Activated CD4-positive, alpha-beta T cell treated with anti-CD3 and anti-CD28 coated beads, Interleukin-2, Interleukin-4, amounts not matched to agents 100 ng/mL and 50 ng/mL, durations not matched to agents 16 hours and 8 hours (primary cell): ENCODE measurements around the gene GLO1.
"Not testable (repeated sequence)": the region's sequence is repeated elsewhere in the genome, so short reads cannot be mapped to it uniquely, and the experiment has no call there.

ENCODE experiments used
- DNase-seq: peaks from one replicate; pipeline ENCODE4 v3.0.0-alpha.2; 2020; ENCODE audit warnings: low spot score

The GLO1 gene

DNA sequence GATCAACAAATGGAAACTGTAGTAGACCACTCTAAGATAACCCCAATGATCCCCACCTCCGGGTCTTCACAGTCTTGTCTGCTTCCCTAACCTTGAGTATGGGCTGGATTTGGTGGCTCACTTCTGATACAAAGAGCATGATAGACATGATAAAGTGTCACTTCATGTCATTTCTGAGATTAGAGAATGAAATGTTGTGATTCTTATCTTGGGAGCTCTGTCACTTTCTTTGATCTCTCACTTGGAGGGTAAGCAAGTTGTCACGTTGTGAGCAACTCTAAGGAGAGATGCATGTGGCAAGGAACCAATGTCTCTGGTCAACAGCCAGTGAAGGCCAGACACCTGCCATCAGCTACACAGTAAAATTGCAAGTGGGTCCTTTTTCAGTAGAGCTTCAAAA lies 3.0 kb upstream of the GLO1 start:
- DNase-seq: no peak

DNA sequence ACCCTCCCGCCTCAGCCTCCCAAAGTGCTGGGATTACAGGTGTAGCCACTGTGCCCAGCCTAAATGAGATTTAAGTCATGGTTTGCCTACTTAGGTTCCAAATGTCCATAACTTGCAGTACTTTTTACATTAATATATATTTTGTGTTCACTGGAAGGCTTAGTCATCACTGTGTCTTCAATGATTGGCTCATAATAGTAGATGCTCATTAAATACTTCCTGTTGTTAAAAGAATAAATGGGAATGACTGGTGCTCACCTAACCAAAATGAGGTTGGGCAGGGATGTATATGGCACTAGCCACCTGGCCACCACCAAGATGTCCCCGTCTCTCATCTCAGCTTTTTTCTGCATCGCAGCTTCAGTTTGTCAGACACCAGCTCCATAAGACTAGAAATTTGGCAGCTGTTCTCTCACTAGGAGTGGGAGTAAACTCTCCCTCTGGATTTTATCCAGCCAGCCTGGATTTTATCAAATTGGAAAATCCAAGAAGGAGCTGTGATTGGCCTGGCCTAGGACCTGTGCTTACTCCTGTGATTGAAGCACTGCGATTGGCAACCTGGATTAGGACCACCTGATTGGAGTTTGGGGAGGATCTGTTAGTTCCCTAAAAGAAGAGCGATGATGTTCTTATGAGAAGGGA lies 1.1 kb upstream of the GLO1 start:
- DNase-seq: no peak

DNA sequence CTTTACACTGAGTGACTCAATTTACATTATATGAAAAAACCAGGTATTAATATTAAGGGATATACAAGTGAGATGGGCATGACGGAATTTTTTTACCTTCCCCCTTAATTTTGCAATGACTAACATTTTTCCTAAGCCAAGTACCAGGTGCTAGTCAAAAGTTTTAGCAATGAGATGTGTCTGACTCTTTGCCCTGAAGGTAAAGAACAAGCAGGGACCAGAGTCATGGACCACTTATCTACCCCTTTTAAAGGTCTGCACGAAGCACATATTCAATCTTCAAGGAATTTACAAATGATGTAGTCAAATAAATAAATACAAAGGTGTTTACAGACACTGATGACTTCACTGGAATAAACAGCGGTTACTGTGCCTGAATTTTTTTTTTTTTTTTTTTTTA lies 1.4 kb downstream of the GLO1 start:
- no peak for DNase-seq

DNA sequence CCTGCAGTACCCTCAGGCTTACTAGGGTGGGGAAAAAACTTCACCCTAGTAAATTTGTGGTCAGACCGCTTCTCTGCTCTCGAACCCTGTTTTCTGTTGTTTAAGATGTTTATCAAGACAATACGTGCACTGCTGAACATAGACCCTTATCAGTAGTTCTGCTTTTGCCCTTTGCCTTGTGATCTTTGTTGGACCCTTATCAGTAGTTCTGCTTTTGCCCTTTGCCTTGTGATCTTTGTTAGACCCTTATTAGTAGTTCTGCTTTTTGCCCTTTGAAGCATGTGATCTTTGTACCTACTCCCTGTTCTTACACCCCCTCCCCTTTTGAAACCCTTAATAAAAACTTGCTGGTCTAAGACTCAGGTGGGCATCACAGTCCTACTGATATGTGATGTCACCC lies 3.2 kb downstream of the GLO1 start:
- not testable (repeated sequence) for DNase-seq

DNA sequence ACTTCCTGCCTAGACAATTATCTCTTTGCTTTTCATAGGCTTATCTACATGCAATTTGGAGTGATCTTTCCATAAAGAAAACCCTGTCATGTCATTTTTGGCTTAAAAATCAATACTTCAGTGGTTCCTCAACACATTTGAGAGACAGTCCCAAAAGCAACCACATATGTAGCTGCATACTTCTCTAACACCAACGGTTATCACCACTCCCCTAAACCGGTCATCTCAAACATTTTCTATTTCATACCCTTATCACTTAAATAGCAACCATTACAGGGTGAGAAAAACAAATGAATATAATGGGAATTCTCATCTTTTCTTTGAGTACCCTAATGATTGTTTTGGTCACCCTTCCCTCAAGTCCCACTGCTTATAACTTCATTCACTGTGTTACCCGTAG lies 5.1 kb downstream of the GLO1 start:
- DNase-seq: no peak

DNA sequence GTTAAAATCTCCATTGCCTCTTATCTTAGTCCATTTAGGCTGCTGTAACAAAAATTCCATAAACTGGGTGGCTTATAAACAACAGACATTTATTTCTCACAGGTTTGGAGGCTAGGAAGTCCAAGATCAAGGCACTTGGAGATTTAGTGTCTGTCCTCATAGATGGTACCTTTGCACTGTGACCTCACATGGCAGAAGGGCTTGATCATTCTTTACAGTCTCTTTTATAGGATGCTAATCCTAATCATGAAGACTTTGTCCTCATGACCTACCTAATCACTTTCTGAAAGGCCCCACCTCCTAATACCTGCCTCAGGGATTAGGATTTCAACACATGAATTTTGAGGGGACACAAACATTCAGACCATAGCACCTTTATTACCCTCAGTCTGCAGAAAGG lies 6.6 kb downstream of the GLO1 start:
- DNase-seq: no peak

DNA sequence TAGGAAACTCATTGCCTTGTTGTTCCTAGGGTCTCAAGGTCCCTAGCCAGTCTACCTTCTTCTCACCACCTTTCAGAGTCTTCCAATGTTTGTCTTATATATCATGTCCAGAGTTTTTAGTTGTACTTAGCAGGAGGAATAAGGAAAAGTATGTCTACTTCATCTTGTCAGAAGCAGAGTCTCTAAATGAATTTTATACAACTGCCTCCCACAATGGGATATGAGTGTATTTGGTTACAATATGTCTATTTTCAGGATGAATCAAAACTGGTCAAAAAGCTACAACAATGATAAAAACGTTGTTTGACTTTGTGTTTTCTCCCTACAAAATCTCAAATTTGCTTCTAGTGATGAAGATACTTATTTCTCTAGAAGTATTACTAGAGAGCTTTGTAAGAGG lies 7.0 kb downstream of the GLO1 start:
- no peak for DNase-seq

DNA sequence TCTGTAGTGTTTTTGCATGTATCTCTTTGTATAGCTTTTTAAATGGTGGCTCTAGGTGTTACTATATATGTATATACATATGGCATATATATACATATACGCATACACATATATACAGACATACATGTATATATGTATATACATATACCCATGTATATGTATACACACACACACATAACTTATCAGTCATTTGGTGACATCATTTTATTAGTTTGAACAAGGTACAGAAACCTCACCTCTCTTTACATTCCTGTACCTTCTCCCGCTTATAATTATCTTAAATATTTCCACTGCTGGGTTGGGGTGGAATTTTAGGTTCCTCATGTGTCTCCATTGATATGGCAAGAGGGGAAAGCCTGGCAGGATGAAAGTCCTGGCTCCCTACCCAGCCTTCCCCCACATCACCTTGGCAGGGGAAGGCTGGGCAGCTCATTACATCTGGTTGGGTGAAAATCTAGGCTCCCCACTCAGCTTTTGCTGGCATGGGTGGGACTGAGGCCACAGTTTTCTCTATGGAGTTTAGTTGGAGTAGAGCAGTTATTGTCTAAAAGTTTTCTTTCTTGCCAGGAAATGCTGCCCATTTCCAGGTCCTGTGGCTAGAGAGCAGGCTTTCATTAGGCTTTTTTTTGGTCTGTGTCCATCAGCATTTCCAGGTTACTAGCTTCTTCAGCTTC lies 7.6 kb downstream of the GLO1 start:
- no peak for DNase-seq

DNA sequence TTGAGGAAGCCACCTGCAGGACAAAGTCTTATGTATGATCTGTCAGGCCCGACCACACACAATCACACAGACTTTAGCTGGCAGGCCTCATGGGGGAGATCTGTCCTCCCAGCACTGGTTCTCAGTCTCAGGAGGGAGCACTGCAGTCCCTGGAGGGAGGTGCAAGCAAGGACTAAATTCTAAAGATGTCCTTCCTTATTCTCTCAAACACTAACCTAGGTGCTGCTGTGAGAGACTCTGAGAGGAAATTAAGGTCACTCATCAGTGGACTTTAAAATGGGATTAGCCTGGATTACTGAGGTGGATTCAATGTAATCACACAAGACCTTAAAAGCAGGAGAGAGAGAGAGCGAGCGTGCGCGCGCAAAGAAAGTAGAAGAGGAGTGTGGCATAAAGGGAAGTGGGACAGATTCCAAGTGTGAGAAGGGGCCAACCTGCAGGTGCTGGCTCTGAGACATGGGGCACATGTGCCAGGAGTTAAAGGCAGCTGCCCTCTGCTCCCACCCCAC lies 14.3 kb downstream of the GLO1 start:
- DNase-seq: no peak

DNA sequence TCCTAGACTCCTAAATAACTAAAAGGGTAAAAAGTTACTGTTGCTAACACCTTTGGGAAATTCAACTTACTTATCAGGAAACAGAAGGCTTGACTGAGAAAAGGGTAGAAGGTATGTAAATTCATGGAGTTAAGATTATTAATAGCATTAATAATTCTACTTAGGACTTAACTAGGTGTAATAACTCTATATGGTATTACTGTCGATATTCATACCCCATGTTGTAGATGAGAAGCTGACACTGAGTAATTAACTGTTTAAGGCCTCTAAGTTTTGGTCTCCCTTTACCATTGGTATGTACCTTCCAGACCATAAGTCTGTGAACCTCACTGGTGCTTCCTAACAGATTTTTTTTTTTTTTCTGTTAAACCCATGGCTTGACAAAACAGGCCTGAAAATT lies 15.4 kb downstream of the GLO1 start:
- DNase-seq: no peak

DNA sequence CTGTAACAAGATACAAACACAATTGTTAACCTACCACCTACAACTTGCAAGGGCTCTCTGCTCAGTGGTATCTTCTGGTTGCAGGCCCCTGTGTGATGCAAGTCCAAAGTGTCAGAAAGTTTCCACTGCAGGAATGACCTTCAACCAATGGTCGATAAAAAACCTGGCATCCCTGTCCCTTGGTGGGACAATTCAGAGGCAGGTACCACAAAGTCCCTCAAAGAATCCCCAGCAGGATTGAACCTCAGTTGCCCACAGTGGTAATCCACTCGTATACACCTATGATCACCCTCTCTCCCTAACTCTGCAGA lies 15.9 kb downstream of the GLO1 start:
- no peak for DNase-seq

DNA sequence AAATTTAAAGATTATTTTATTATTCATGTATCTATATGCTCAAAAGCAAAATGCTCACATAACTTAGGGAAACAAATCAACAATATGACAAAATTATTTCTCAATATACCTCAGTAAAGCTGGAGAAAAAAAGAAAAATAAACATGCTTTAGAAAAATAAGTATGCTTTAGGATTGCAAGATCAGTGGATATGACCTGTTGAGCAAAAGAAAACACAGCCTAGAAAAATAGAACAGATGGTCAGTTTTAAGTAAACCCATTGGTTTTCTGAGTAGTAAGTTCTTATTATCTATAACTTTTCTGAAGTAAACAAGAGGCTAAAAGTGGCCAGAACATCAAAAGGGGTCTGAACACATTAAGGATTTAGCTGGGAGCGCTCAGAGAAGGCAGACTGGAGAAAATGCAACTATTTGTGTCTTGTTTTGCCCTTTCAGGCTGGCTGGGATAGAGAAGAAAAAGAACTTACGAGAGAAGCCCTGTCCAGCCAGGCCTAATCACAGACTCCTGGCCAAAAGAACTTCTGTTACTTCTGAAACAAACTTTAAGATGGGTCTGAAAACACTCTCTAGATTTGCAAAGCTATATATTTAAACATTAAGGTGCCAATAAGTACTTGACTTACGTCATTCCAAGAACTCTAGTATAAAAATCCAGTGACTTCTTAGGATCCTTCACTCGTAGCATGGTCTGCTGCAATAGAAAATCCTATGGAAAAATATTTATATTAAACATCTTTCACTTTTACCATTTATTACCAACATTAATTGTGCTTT lies 16.5 kb downstream of the GLO1 start:
- no peak for DNase-seq

DNA sequence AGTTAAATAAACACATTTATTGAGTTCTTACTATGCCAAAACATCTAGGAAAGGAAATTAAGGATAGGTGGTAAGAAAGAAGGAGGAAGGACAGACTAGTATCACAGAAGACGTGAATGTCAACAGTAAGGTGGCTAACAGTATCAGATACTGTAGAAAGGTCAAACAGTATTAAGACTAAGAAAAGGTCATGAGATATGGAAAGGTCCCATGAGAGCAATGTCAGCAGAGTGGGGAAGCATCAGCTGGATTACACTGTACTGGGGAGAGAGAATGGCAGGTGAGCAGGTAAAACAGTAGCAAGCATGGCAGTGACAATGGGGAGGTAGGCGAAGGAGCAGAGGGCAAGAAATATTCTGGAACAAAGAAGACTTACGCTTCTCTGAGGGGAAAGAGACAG lies 18.0 kb downstream of the GLO1 start:
- DNase-seq: no peak

DNA sequence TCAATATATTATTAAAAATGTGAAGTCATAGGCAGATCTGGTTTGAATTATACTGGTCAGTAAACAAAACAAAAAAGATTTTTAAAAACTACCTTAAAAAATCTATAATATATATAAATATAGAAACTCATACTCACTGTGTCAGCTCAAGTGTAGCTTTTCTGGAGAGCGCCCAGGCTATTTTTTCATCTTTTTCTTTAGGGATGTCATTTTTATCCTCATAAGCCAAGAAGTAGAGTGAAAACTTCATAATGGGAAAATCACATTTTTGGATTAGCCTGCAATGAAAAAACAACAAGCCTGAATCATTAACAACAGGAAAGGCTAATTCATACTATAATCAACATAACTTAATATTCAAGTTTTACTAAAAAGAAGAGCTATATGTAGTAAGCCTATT lies 18.7 kb downstream of the GLO1 start:
- DNase-seq: no peak

DNA sequence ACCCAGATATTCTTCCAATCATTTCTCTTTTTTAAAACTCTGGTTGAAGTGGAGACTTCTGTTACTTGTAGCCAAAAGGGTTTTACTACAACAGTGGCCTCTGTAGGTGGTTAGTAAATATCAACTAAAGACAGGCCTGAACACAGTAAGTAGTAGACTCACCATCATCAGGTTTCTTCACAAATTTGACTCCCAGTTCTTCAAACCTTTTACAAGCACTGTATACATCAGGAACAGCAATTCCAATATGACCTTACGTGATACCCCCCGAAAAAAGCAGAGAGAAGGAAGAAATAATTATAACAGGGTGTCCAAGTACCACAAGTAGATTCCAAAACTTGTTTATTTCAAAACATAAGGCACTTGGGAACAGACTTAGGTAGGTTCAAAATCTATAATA lies 21.1 kb downstream of the GLO1 start:
- DNase-seq: no peak

DNA sequence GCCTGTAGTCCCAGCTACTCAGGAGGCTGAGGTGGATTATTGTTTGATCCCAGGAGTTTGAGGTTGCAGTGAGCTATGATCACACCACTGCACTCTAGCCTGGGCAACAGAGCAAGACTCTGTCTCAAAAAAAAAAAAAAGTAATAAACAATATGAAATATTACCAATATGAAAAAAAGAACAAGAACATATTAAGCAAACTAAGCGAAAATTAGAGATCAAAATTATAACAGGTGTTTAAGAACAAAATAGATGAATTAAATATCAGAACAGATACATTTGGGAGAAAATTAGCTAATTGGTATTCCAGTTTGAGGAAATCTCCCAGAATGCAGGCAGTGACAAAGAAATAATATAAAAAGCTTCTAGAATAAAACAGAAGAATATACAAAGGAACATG lies 23.3 kb downstream of the GLO1 start:
- DNase-seq: no peak

DNA sequence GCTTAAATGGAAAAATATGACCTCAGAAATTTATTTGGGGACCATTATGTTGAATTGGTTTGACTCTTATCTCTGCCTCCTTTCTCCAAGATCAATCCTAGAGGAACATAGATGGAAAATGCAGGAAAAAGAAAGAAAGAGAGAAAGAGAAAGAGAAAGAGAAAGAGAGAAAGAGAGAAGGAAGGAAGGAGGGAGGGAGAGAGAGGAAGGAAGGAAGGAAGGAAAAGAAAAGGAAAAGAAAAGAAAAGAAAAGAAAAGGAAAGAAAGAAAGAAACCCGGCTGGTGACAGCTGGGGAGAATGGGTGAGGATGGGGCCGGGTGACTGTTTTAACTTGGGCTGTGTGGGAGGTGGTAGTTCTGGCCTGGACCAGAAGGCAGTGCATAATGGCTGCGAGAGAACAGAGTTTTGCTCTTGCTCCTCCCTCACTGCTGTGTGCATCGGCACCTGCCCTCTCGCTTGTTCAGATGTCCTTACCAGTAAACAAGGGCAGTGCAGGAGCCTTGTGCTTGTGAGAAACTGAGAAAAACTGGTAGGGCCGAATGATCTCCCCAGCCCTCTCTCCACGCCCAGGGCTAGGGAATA lies 24.7 kb downstream of the GLO1 start:
- no peak for DNase-seq

DNA sequence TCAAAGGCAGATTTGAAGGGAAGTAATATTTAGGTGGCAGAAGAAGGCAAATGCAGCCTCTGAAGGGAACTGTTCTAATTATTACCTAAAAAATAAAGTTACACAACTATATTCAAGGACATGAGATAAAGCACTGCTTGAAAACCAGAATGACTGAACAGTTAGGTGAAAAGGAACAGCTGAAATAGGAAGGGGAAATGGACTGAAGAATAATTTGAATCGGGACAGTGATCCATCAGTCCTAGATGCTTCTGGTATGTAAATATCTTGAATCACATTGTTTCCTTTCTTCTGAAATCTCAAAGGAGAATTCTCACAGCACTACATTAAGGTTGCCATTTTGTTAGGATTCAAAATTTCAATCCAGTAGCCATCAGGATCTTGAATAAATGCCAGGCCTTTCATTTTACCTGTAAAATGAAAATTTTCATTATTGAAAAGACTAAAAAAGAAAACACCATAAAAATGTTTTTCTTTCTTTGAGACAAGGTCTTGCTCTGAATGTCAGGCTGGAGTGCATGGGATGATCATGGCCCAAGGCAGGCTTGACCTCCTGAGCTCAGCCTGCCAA lies 25.9 kb downstream of the GLO1 start:
- DNase-seq: no peak

DNA sequence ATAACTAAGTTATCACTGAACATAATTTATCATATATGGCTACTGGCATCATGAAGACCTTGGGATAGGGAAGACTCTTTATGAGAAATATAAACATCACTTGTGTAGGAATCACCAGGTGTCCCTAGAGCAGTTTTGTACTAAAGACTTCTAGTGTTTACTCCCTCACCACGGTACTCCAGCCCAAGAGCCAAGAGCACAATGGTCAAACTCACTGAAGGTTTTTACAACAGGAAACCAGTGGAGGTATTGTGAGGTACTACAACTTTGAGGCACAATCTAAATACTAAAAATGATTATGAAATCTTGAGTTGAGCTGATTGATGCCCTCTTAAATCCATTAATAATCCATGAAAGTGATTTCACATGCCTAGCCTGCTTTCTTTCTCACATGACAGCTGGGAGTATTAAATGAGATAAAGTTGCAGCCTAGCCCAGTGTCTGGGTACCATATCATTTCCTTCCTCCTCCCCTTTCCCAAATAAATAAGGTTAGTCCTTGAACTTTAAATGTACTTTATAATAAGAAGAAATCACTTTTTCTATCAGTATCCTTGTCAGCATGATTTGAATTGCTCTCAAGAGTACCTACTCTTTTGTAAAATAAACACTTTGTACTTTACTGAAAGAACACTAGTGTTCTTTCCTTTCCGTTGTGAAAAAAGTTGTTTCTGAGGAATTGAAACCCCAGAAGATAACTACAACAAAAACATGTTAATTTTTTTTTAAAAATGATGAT lies 26.5 kb downstream of the GLO1 start:
- DNase-seq: no peak

DNA sequence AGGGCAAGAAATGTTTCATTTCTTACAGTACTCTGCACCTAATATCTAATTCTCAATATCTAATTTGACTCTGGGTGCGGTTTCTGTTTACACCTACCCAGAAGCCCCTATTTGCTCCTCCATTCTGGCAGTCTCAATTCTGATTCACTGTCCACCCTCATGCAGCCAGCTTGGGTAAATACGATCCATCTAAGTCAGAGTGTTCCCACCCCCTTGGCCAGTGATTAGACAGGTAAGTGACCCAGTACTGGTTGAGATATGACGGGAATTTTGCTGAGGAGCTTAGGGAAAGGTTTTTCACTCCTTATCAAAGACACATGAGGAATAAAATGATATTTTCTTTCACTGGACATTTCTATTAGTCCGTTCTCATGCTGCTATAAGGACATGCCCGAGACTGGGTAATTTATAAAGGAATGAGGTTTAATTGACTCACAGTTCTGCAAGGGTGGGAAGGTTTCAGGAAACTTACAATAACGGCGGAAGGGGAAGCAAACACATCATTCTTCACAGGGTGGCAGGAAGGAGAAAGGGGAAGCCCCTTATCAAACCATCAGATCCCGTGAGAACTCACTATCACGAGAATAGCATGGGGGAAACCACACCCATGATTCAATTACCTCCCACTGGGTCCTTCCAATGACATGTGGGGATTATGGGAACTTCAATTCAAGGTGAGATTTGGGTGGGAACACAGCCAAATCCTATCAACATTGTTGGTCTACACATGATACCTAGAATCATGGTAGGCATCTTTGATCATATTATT lies 29.4 kb downstream of the GLO1 start:
- DNase-seq: peak; percentile 44

DNA sequence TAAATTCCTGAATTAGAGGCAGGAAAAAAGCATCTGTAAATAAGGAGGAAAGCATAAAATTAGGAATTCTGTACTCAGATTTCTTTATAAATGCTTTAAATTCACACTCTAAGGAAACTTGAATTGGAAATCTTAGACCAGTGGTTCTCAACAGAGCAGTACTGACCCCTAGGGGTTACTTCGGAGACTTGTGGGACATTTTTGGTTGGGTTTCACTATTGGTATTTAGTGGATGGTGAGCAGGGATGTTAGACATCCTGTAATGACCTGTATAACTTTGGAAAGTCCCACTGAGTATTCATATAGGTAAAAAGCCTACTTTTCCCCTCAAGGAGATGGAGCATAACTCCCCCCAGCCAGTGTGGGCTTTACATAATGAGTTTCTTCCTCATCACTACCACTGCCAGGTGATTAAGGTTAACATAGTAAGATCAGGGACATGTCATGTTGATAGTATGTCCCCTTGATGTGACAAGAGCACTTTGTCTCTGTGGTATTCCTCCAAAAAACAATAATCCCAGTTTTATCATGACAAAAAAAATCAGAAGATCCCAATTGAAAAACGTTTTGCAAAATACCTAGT lies 31.0 kb downstream of the GLO1 start:
- DNase-seq: peak; percentile 73
